ENCODE results near the gene NECTIN2.
A peak's percentile ranks its signal among the peaks of the same experiment; 100 is the strongest.

The NECTIN2 gene

DNA sequence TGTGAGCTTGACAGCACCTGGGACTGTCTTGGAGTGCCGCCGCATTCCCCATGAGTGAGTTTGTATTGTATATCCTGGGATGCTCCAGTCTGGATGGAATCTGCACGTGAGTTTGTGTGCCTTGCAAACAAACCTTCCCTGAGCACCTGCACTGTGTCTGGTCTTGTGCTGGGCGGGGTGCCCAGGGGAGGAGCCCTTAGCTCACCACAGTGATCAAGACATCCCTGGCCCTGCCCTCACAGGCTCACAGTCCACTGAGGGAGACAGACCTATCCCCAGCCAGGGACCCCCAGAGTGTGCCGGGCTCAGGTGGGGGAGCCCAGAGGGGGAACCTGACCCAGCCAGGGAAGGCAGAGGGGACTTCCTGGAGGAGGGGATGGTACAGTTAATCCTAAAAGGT is 38.9 kb upstream of the NECTIN2 start:
- H3K4me3 ChIP-seq (ENCODE audit: control insufficient read depth, low read depth, low read length) = no peak overlapping the region
- DNase-seq (ENCODE audit: low read depth) = no peak
- TF ChIP-seq, protein P1, sequence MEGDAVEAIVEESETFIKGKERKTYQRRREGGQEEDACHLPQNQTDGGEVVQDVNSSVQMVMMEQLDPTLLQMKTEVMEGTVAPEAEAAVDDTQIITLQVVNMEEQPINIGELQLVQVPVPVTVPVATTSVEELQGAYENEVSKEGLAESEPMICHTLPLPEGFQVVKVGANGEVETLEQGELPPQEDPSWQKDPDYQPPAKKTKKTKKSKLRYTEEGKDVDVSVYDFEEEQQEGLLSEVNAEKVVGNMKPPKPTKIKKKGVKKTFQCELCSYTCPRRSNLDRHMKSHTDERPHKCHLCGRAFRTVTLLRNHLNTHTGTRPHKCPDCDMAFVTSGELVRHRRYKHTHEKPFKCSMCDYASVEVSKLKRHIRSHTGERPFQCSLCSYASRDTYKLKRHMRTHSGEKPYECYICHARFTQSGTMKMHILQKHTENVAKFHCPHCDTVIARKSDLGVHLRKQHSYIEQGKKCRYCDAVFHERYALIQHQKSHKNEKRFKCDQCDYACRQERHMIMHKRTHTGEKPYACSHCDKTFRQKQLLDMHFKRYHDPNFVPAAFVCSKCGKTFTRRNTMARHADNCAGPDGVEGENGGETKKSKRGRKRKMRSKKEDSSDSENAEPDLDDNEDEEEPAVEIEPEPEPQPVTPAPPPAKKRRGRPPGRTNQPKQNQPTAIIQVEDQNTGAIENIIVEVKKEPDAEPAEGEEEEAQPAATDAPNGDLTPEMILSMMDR (IDR thresholded peaks at IDR 0.05; ENCODE audit: control insufficient read depth, insufficient read depth, low read depth, low read length, missing control alignments) = no peak

DNA sequence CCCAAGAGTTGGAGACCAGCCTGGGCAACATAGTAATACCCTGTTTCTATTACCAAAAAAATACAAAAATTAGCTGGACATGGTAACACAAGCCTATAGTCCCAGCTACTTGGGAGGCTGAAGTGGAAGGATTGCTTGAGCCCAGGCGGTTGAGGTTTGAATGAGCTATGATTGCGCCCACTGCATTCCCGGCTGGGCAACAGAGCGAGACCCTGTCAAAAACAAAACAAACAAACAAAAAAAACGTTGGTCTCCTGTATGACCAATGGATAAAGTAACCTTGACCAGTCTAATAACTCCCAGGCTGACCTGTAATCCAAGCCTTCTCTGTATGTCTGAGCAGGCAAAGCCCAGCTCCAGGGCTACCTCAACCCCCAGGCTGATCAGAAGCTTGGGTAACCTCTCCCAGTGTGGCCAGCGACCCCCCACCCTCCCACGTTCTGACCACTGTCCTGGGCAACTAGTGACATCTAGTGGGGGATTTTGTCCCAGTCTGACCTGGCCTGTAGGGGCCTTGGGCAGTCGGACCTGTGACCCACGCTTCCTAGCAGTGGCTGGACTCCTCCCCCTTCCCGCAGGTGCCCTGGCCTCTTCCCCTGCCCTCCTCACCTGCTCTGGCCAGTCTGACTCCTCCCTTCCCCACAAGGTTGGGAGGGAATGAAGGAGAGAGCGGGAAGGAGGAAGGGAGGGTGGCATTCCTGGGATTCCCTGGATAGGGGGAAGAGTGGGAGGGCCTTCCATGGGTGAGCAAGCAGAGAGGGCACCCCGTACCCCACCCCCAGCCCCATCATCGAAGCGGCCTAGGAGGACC is 38.2 kb upstream of the NECTIN2 start:
- H3K4me3 ChIP-seq (ENCODE audit: control insufficient read depth, low read depth, low read length) = no peak overlapping the region
- DNase-seq (ENCODE audit: low read depth) = no peak
- TF ChIP-seq, protein P1 (IDR thresholded peaks at IDR 0.05; ENCODE audit: control insufficient read depth, insufficient read depth, low read depth, low read length, missing control alignments) = peak; percentile 54

GRCh38 chr19:44808463-44809371 is 37.4 kb upstream of the NECTIN2 start, which contains the start of gene BCAM:
Gene BCAM (plus strand): TSS chr19:44809103. CDS start chr19:44809125, 22 bp downstream.
- peak within 1 kb of the TSS; percentile 42 for H3K4me3 ChIP-seq (ENCODE audit: control insufficient read depth, low read depth, low read length)
- no peak for DNase-seq (ENCODE audit: low read depth)

GRCh38 chr19:44809577-44810233 is 36.4 kb upstream of the NECTIN2 start:
- TF ChIP-seq, protein P1 (IDR thresholded peaks at IDR 0.05; ENCODE audit: control insufficient read depth, insufficient read depth, low read depth, low read length, missing control alignments) = no peak
- peak overlapping the region; percentile 42 for H3K4me3 ChIP-seq (ENCODE audit: control insufficient read depth, low read depth, low read length)
- DNase-seq (ENCODE audit: low read depth) = no peak

More at GRCh38 chr19:44808463-44809371, 37.4 kb upstream of the NECTIN2 start, which contains the start of gene BCAM:
- TF ChIP-seq, protein P1 (IDR thresholded peaks at IDR 0.05; ENCODE audit: control insufficient read depth, insufficient read depth, low read depth, low read length, missing control alignments) = no peak

DNA sequence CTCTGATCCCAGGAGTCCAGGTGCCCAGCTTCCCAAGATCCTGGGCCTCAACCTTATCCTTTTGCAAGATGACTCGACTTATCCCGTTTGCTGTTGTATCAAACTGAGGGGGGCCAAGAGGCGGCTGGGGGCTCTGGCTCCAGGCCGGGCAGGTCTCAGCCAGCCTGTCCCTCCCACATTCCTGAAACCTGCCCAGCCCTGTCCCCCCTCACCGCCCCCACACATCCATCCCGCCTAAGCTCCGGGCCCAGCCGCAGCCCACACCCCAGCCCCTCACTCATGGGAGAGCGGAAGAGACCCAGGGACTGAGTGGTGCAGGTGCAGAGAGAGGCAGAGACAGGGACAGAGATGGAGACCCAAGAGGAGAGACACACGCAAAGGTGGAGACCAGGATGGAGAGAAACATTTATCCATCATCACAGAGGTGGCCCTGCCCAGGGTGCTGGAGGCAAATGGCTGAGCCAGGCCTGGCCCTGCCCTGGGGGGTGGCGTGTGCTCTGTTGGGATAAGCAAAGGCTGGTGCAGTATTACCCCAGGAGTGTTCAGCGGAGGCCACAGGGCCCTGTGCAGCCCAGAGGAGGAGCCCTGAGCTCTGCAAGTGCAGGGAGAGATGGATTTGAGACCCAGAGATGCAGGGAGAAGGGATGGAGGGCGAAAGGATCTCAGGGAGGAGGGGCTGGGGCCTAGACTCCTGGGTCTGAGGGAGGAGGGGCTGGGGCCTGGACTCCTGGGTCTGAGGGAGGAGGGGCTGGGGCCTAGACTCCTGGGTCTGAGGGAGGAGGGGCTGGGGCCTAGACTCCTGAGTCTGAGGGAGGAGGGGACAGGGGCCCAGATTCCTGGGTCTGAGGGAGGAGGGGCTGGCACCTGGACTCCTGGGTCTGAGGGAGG is 35.6 kb upstream of the NECTIN2 start:
- no peak for DNase-seq (ENCODE audit: low read depth)
- TF ChIP-seq, protein P1 (IDR thresholded peaks at IDR 0.05; ENCODE audit: control insufficient read depth, insufficient read depth, low read depth, low read length, missing control alignments) = no peak
- no peak overlapping the region for H3K4me3 ChIP-seq (ENCODE audit: control insufficient read depth, low read depth, low read length)

Data from AG09309 (cell line).